HG03520 (cell line): Measurements from ENCODE around the gene CRKL.
A peak's percentile ranks its signal among the peaks of the same experiment; 100 is the strongest.

Source experiments
- ATAC-seq: cut with Tn5 transposase; IDR thresholded peaks from one replicate; pipeline ENCODE4 v1.9.1; 2021; ENCODE audit warnings: mild to moderate bottlenecking, moderate library complexity; ENCODE audit not compliant: unreplicated experiment

Gene CRKL

DNA sequence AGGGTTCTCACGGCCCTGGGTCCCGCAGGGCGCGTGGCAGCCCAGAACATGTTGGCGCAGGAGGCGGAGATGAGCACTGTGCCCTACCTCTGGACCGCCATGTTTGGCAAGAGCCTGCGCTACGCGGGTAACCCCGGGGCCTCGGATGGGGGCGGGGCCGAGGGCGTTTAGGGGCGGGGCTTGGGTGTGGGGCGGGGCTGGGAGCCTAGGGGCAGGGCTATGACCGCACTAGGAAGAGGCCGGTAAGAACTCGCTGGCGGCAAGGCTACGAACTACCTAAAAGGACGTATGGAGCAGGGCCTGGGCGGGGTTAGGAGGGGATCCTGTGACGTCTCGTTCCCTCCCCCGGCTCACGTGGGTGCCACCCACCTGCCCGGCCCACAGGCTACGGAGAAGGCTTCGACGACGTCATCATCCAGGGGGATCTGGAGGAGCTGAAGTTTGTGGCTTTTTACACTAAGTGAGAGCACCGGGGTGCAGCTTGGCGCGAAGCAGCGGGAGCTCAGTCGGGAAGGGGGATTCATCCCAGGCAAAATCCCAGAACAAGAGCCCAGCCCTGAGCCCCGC, 62.1 kb downstream of the CRKL start:
- no peak for ATAC-seq

DNA sequence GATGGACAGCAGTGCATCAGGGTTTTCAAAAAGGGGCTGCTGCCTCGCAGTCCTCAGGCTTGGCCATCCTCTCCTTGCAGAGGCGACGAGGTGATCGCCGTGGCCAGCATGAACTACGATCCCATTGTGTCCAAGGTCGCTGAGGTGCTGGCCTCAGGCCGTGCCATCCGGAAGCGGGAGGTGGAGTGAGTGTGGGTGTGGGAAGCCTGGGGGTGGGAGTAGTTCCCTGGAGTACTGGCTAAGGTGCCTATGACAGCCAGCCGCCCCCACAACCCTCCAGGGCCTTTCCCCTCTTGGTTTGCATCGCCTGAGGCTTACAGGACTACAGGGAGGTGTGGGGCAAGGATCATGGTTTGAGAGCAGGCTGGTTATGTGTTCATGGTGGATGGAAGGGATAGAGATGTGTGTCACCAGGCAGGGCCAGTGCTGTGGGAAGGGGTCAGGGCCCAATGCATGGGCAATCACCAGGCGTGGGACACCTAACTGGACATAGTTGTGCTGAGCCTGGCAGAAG, 62.8 kb downstream of the CRKL start:
- ATAC-seq: no peak

DNA sequence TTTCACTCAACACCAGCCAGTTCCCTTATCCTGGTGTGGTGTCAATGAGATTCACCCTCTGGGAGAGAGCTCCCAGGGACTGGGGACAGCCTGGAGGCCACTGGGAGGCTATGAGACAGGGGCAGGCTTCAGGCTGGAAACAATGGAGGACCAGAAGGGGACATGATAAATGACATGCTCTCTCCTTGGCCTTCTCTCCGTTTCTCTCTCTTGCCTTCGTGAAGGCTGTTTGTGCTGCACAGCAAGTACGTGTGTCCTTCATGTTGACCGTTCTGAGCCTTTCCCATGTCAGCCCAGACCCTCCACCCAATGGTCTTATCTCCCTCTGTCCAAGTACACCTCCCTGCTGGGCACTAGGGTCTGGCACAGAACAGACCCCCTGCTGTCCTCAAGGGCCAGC, 63.3 kb downstream of the CRKL start:
- ATAC-seq: no peak

DNA sequence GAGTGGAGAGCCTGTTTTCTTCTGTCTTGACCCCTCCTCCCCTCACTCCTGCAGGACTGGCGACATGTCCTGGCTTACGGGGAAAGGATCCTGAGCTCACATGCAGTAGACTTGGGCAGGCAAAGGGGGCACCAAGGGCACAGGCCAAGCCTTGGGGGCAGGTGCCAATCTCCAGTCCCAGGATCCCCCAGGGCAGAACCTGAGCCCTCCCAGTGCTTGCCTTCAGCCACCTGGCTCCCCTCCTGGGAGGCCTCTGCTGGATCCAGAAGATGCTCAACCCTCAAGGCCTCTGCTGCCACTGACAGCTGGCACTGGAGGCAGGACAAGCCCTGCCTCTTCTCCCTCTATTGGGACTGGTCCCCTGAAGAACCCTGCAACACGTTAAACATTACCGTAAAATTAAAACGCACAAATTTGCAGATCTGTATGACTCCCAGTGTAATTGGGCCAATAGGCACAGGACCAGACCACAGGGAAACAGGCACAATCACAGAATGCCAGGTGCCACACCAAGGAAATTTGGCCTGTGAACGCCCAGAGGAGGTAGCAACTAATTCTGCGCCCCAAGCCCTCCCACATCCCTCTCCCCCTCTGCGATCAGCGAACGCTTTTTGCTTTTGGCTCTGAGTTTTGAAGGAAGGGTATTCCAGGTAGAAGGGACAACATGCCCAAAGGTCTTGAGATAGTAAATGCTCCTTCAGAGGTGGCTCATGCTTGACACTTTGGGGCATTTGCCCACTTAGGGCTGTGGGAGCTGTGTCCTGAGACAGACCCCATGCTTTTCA, 63.9 kb downstream of the CRKL start:
- no peak for ATAC-seq

DNA sequence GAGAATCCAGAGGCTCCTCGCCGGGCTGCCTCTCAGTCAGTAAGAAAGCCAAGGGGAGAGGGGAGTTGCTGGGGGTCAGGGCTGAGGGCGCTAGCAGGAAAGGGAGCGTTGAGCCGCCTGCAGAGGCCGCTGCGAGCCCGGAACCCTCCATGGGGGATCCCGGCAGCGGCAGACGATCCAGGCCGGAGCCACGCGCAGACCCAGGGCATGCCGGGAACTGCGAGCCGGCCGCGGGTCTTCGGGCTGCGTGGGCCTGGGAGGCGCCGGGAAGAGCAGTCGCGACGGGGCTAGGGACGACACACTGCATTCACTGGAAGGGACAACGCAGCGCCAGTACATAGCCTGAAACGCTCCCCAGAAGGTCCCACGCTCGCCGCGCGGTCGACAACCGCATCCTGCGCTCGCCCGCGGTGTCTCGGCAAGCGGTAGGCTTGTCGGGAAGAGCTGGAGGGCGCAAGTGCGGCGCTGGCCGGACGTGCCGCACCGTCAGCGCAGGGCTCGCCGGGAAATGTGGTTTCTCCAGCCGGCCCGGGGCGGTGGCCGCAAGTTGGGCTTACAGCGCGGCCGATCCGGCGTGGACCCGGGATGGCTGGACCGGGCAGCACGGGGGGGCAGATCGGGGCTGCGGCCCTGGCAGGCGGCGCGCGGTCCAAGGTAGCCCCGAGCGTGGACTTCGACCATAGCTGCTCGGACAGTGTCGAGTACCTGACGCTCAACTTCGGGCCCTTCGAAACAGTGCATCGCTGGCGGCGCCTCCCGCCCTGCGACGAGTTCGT, 64.8 kb downstream of the CRKL start, which contains the start of gene LZTR1:
TSS of gene LZTR1 (plus strand) at position 511 of the 776 bp plus-strand sequence. CDS start at position 586, 75 bp downstream.
- ATAC-seq: peak; percentile 66

DNA sequence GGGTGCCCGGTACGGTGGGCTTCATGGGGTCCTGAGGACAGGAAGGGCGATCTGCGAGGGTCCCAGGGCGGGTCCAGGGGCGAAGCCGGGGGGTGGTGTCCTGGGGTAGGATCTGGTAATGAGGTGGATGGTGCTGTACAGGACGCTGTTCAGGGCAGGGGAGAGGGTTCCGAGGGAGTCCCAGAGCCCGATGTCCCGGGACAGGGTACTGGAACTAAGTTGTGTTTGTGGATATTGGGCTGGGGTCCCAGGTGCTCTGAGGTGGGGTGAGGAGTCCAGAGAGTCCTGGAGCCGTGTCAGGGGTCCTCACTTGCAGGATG, 65.3 kb downstream of the CRKL start:
- peak; percentile 12 for ATAC-seq

DNA sequence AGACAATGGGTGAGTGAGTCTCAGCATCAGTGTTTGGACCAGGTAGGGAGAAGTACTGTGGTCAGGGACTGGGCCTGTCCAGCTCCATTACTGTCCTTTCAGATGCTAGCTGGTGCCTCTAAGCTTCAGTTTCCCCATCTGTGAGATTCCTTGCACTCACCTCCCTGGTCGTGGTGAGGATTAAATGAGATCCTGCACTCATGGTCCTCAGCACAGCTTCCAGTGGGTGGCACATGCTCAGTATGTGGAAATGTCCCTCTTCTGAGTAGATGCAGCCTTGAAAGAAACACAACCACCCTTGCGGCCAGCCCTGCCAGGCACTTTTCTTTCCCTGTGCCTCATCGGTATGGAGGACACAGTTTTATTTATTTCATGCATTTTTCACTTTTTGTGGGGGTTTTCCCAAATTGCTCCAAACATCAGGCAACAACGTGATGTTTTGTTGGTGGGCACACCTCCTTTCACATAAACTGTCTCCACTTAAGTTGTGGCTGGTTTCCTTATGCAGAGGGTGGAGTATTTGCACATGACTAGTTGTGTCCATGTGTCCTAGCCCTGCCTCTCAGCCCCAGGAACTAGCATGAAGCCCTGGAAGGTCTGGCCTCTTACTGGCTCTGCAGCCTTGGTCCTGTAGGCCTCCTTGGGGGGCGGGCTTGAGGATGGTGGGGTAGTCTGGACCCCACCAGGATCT, 66.0 kb downstream of the CRKL start:
- ATAC-seq: no peak

DNA sequence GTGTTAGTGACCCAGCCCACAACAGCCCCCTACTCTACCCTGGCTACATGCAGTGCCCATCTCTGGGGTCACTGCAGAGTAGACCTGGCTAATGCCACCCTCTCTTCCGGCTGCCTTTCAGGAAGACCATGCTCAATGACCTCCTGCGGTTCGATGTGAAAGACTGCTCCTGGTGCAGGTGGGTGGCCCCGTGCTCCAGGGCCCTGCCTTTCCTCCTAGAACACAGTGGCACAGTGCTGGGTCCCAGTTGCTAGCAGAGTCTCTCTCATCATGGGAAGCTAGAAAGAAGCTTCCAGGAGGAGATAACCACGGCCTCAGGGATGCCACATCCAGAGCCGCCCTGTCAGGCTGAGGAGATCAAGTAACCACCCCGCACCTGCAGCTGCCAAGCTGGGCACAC, 68.5 kb downstream of the CRKL start:
- ATAC-seq: no peak

DNA sequence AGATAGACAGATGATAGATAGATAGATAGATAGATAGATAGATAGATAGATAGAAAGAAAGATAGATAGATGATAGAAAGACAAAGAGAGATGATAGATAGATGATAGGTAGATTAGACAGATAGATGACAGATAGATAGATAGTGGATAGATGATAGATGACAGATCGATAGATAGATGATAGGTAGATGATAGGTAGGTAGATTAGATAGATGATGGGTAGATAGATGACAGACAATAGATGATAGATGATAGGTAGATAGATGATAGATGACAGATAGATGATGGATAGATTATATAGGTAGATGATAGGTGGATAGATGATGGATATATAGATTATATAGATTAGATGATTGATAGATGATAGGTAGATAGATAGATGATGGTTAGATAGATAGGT, 69.2 kb downstream of the CRKL start:
- ATAC-seq: no peak

DNA sequence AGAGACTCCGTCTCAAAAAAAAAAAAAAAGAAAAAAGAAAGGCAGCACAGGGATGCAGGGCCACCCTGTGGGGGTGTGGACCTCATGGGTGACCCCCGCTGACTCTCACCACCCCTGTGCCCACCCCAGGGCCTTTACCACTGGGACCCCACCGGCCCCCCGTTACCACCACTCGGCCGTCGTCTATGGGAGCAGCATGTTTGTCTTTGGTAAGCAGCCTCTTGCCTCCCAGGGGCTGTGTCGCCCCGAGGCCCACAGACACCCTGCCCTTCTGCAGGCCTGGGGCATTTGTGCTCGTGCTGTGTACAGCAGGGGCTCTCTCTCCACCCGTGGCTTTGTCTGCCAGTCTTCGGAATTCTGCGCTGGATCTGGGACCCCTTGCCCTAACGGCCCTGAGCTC, 70.2 kb downstream of the CRKL start:
- ATAC-seq: no peak

DNA sequence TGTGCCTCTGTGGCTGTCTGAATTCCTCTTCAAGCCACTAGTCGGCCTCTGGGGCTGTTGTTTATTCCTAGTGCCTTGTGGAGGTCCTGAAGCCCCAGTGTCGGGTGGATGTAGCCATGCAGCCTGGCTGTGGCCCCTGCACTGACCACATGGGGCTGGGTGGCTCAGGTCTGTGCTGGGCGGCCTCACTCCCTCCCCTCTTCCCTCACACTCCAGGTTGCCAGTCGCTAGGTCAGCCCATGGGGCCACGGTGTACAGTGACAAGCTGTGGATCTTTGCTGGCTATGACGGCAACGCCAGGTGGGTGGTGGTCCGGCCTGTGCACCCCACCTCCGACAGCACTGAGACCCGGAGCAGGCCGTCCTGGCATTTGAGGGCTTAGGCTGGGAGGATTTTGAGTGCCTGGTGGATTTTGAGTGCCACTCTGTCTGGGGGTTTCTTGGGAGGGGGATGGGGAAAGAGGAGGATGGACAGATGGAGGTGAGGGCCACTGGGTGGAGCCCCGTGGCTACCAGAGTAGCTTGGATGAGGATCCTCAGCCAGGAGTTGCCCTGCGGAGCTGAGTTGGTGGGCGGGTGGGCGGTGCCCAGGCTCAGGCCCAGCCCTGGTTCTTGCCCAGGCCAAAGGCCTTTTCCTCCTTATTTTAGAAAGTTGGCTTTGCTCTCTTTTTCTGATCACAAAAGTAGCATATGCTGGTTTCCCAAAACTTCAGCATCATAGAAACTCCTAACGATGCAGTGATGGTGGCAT, 71.5 kb downstream of the CRKL start:
- no peak for ATAC-seq

DNA sequence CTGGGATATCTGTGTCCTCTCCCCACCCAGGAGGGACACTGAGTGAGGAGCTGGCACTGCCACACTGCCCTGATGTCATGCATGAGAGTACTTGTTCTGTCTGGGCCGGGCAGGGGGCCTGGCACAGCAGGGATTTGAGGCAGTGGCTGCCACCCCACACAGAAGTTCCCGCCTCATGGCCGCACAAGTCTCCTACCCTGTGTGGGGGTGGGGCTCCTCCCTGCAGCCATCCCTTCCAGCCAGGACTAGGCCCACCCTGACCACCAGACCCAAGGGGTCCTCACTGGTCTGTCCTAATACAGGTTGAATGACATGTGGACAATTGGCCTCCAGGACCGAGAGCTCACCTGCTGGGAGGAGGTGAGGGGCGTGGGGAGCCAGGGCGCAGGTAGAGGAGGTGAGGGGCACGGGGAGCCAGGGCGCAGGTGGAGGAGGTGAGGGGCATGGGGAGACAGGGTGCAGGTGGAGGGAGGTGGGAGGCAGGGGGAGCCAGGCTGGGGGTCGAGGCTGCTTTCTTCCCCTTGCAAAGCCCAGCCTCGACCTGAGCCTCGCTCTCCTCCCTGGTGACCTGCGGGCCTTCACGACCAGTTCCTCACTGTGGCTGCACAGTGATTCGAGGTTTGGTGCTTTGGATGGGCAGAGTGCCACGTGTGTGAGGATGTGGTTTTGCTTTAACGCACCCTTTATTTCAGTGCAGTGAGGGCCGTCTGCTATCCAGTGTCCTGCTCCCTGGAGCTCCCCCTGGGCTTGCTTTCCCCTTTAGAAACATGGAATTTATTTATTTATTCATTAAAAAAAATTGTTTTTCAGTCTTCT, 72.3 kb downstream of the CRKL start:
- no peak for ATAC-seq

DNA sequence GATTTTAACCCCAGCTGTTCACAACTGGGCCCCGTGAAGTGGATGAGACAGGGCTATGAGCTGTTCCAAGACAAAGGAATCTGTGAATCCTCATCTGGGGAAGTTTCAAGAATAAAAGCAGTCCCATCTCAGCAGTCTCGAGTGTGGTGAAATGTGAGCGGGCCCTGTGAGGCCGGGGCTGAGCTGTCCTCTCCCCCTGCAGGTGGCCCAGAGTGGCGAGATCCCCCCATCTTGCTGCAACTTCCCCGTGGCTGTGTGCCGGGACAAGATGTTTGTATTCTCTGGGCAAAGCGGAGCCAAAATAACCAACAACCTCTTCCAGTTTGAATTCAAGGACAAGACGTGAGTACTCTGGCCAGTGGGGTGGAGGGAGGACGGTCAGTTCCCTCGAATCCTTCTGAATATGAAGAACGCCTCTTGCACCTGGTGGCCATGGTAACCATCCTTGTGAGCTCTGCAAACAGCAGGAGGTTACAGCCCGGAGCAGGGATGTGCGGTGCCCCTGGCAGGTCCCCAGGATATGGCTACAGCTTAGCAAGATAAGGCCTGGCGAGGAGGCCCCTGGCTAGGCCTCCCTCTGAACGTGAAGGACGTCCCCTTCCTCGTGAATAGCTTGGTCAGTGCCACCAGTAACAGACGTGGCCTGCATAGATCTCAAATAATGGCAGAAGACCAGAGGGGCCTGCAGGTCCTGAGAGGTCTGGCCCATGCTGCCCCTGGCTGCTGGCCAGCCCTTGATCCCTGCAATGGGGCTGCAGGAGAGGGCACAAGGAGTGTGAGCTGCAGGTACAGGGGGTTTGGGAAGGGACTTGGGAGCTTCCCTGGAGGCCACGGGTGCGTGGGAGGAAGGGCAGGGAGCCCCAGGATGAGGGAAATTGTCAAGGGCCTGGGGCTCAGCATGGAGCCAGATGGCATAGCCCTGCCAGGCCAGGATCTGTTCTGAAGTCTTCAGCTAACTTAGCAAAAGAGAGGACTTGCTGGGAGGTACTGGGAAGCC, 73.3 kb downstream of the CRKL start:
- ATAC-seq: no peak

DNA sequence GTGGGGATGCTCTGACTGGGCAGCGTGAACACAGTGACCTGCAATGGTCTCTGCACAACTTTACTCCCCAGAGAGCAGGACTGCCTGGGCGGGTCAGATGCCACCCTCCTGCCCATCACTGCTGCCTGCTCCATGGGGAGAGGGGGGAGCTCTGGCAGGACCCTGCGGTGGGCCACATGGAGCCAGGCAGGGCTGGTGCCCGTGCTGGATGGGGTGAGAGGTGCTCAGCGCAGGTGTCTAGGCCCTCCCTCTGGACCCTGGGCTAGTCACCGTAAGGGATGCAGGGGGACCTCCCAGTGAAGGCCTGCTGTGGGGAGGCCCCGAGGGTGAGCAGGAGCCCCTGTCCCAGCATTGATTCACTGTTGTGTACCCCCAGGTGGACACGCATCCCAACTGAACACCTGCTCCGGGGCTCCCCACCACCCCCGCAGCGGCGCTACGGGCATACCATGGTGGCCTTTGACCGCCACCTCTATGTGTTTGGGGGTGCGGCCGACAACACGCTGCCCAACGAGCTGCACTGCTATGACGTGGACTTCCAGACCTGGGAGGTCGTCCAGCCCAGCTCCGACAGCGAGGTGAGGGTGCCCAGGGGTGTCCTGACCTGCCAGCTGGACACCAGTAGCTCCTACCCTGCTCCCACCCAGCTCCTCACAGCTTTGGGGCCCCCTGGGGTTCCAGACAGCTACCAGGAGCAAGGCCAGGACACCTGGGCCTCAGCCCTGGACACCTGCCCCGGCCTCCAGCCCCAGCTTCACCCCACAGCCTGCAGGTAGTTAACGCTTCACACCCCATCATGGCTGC, 74.2 kb downstream of the CRKL start:
- no peak for ATAC-seq

DNA sequence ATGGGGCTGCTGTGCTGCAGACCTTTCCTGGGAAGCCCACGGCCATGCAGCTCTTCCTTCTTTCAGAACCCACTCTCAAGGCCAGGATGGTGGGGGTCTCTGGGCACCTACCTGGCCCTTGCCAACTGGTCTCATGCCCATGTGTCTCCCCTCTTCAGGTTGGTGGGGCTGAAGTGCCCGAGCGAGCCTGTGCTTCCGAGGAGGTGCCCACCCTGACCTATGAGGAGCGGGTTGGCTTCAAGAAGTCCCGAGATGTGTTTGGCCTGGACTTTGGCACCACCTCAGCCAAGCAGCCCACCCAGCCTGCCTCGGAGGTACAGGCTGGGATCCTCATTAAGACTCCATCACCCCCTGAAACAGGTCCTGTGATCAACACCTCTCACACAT, 74.8 kb downstream of the CRKL start:
- ATAC-seq: no peak

DNA sequence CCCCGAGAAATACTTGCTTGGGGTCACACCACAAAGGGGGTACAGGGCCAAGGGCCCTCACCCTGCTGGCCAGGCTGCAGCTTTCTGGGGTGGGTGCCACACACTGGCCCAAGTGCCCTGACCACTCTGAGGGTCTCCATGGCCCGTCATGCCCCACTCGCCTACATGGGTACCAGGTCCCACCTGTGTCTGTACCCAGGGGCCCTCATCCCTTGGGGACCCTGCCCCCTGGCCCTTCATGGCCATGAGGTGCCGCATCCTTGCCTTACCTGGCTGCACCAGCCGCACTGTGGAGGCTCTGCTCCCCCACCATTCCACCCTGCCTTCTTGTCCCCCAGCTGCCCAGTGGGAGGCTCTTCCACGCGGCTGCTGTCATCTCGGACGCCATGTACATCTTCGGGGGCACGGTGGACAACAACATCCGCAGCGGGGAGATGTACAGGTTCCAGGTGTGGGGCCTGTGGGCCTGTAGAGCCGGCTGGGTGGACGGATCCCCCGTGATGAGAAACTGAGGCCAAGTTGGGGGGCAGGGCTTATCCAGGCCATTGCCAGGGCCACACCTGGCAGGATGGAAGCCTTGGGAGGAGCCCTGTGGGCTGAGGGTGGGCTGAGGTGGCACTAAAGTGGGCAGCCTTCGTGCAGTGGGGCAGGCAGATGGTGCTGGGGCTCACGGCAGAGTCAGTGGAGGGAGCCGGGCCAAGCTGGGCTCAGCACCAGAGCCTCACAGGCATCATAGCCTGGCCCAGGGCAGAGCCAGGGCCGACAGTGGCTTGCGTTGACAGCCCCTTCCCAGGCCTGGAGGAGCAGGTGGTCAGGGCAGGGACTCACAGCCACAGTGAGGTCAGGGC, 75.5 kb downstream of the CRKL start:
- ATAC-seq: no peak
